NCI-H1694 treated with DMSO at 0.1 percent for 48 hours (cell line): ENCODE results near the gene MAP2K1.

Experiments used
- DNase-seq: peaks from one replicate; lab custom pipeline; 2025; lab: John Stamatoyannopoulos, UW

Gene MAP2K1

GRCh38 chr15:66505430-66505811 lies 118.7 kb downstream of the MAP2K1 start:
- no peak for DNase-seq

- no peak for DNase-seq
These were observed 119.1 kb downstream of the MAP2K1 start for GRCh38 chr15:66505818-66506217.

GRCh38 chr15:66508293-66508883 lies 121.7 kb downstream of the MAP2K1 start:
- DNase-seq = no peak

GRCh38 chr15:66514586-66514985 lies 127.9 kb downstream of the MAP2K1 start:
- no peak for DNase-seq

GRCh38 chr15:66515901-66516322 lies 129.2 kb downstream of the MAP2K1 start:
- no peak for DNase-seq

- DNase-seq = no peak
These were observed 137.2 kb downstream of the MAP2K1 start for GRCh38 chr15:66523926-66524325.

- no peak for DNase-seq
These were observed 138.1 kb downstream of the MAP2K1 start for GRCh38 chr15:66524838-66525237.

GRCh38 chr15:66535056-66535455 lies 148.3 kb downstream of the MAP2K1 start:
- DNase-seq = no peak
